ENCODE data around the gene ZNF669. TPM values are rescaled to one million over a fixed set of nuclear protein-coding genes. Genes with fewer than 3 reads are reported as not detected.
A peak's percentile ranks its signal among the peaks of the same experiment; 100 is the strongest.

Gene ZNF669
- total RNA-seq, 1 donor = 10.1 TPM

GRCh38 chr1:247113094-247113497, 8.9 kb upstream of the ZNF669 start:
- no peaks in the 10 kb centered on the region for H3K79me2 ChIP-seq (ENCODE audit: insufficient read depth, low read length)
- H3K4me3 ChIP-seq (ENCODE audit: insufficient read depth, low read length) = no peak overlapping the region
- DNase-seq (ENCODE audit: insufficient read length, low spot score, missing footprints) = peak; percentile 80
- no peaks in the 10 kb centered on the region for H3K27me3 ChIP-seq (ENCODE audit: insufficient read depth, low read length)
- no peak for TF ChIP-seq CTCF (IDR thresholded peaks at IDR 0.05; ENCODE audit: extremely low read depth, low read depth, low read length)
- H2AFZ ChIP-seq (ENCODE audit: low read length) = no peak overlapping the region
- no peak overlapping the region for H3K4me2 ChIP-seq (ENCODE audit: insufficient read depth, low read length)
- no peaks in the 10 kb centered on the region for H3K9me3 ChIP-seq (ENCODE audit: low read depth, low read length)
- H3K4me1 ChIP-seq (ENCODE audit: insufficient read depth, low read length) = no peaks in the 10 kb centered on the region
- H3K27ac ChIP-seq (ENCODE audit: low read depth, low read length) = no peak overlapping the region
- no peaks in the 10 kb centered on the region for H4K20me1 ChIP-seq (ENCODE audit: insufficient read depth, low read length)
- H3K36me3 ChIP-seq (ENCODE audit: insufficient read depth, low read length) = no peaks in the 10 kb centered on the region

- Histone ChIP-seq H4K20me1 (ENCODE audit: insufficient read depth, low read length) (no peaks in the 10 kb centered on the region), H2AFZ (ENCODE audit: low read length) (peak overlapping the region; percentile 73), H3K4me2 (ENCODE audit: insufficient read depth, low read length) (peak overlapping the region; percentile 76), H3K4me3 (ENCODE audit: insufficient read depth, low read length) (peak overlapping the region; percentile 76), H3K4me1 (ENCODE audit: insufficient read depth, low read length) (no peaks in the 10 kb centered on the region), H3K27ac (ENCODE audit: low read depth, low read length) (no peak overlapping the region), H3K27me3 (ENCODE audit: insufficient read depth, low read length) (no peaks in the 10 kb centered on the region), H3K79me2 (ENCODE audit: insufficient read depth, low read length) (no peaks in the 10 kb centered on the region), H3K36me3 (ENCODE audit: insufficient read depth, low read length) (no peaks in the 10 kb centered on the region), H3K9me3 (ENCODE audit: low read depth, low read length) (no peaks in the 10 kb centered on the region)
- no peak for DNase-seq (ENCODE audit: insufficient read length, low spot score, missing footprints)
- TF ChIP-seq CTCF (IDR thresholded peaks at IDR 0.05; ENCODE audit: extremely low read depth, low read depth, low read length) = no peak
These were observed 8.3 kb upstream of the ZNF669 start for GRCh38 chr1:247112479-247112781.

- Histone ChIP-seq H3K4me2 (ENCODE audit: insufficient read depth, low read length) (peak overlapping the region; percentile 76), H3K9me3 (ENCODE audit: low read depth, low read length) (no peaks in the 10 kb centered on the region), H3K27me3 (ENCODE audit: insufficient read depth, low read length) (no peaks in the 10 kb centered on the region), H3K27ac (ENCODE audit: low read depth, low read length) (no peak overlapping the region), H3K36me3 (ENCODE audit: insufficient read depth, low read length) (no peaks in the 10 kb centered on the region), H3K4me3 (ENCODE audit: insufficient read depth, low read length) (peak overlapping the region; percentile 76), H3K79me2 (ENCODE audit: insufficient read depth, low read length) (no peaks in the 10 kb centered on the region), H2AFZ (ENCODE audit: low read length) (peak overlapping the region; percentile 73), H4K20me1 (ENCODE audit: insufficient read depth, low read length) (no peaks in the 10 kb centered on the region), H3K4me1 (ENCODE audit: insufficient read depth, low read length) (no peaks in the 10 kb centered on the region)
- peak; percentile 96 for DNase-seq (ENCODE audit: insufficient read length, low spot score, missing footprints)
- TF ChIP-seq CTCF (IDR thresholded peaks at IDR 0.05; ENCODE audit: extremely low read depth, low read depth, low read length) = no peak
These were observed 7.7 kb upstream of the ZNF669 start for GRCh38 chr1:247111700-247112478.

GRCh38 chr1:247111259-247111699, 7.1 kb upstream of the ZNF669 start:
- peak; percentile 93 for DNase-seq (ENCODE audit: insufficient read length, low spot score, missing footprints)
- peak overlapping the region; percentile 76 for H3K4me2 ChIP-seq (ENCODE audit: insufficient read depth, low read length)
- H3K79me2 ChIP-seq (ENCODE audit: insufficient read depth, low read length) = no peaks in the 10 kb centered on the region
- peak overlapping the region; percentile 76 for H3K4me3 ChIP-seq (ENCODE audit: insufficient read depth, low read length)
- no peaks in the 10 kb centered on the region for H3K27me3 ChIP-seq (ENCODE audit: insufficient read depth, low read length)
- no peaks in the 10 kb centered on the region for H3K36me3 ChIP-seq (ENCODE audit: insufficient read depth, low read length)
- H3K9me3 ChIP-seq (ENCODE audit: low read depth, low read length) = no peaks in the 10 kb centered on the region
- no peak for TF ChIP-seq CTCF (IDR thresholded peaks at IDR 0.05; ENCODE audit: extremely low read depth, low read depth, low read length)
- no peaks in the 10 kb centered on the region for H3K4me1 ChIP-seq (ENCODE audit: insufficient read depth, low read length)
- H4K20me1 ChIP-seq (ENCODE audit: insufficient read depth, low read length) = no peaks in the 10 kb centered on the region
- no peak overlapping the region for H3K27ac ChIP-seq (ENCODE audit: low read depth, low read length)
- H2AFZ ChIP-seq (ENCODE audit: low read length) = peak overlapping the region; percentile 73
